Tibial nerve (tissue), 4 donors: ENCODE data around the gene GRIK4. TPM values are rescaled to one million over a fixed set of nuclear protein-coding genes. Genes with fewer than 3 reads are reported as not detected.

Source experiments
- DNase-seq, 2 donors: peaks; one replicate each; pipeline ENCODE4 v3.0.0-alpha.2; 2019; ENCODE audit warnings: low spot score in 2 of 2
- H3K27ac ChIP-seq, 4 donors: fragments of 200-600 bp; sonication (generic) in 3 of 4; one replicate each; pipeline ENCODE4 v1.5.1; 2017 to 2019; ENCODE audit warnings: mild to moderate bottlenecking in 1 of 4
- H3K27me3 ChIP-seq, 2 donors: fragments of 200-600 bp; sonication (generic) in 1 of 2; one replicate each; pipeline versions ENCODE4 v1.5.1 to v1.6.0; 2017 to 2019
- H3K36me3 ChIP-seq, 3 donors: fragments of 200-600 bp; sonication (generic); one replicate each; pipeline ENCODE4 v1.5.1; 2018 to 2019
- H3K4me1 ChIP-seq, 4 donors: fragments of 200-600 bp; sonication (generic) in 3 of 4; one replicate each; pipeline ENCODE4 v1.5.1; 2017 to 2019
- H3K4me3 ChIP-seq, 4 donors: fragments of 200-600 bp; sonication (generic) in 3 of 4; one replicate each; pipeline ENCODE4 v1.5.1; 2017 to 2019; ENCODE audit warnings: mild to moderate bottlenecking in 1 of 4, moderate library complexity in 1 of 4
- H3K9me3 ChIP-seq, 4 donors: fragments of 200-600 bp; sonication (generic) in 3 of 4; one replicate each; pipeline ENCODE4 v1.5.1; 2017 to 2019
- EP300 ChIP-seq, 2 donors: sonication (generic); formaldehyde crosslinking; IDR thresholded peaks; one replicate each; pipeline ENCODE4 v1.6.1; 2017; ENCODE audit warnings: antibody characterized with exemption in 2 of 2, mild to moderate bottlenecking in 1 of 2
- POLR2A ChIP-seq, 2 donors: fragments of 450-650 bp; IDR thresholded peaks; one replicate each; pipeline ENCODE4 v1.6.1; 2017; ENCODE audit warnings: antibody characterized with exemption in 2 of 2, mild to moderate bottlenecking in 2 of 2, moderate library complexity in 2 of 2
- WGBS, 2 donors: methylation state at CpG; one replicate each; pipeline ENCODE4 v1.1.5; 2018; 5-methylcytosine and 5-hydroxymethylcytosine counted together
- total RNA-seq, 4 donors: library from RNA; depleted of rRNA; stranded (reverse); fragments of >200 nt; gene quantifications; one replicate each; pipeline ENCODE4 v1.1.0, GENCODE V29; 2016
- TF ChIP-seq, protein P1 (sequence below), 5 experiments: fragments of 200-600 bp in 3 of 5; fragments of 450-650 bp in 2 of 5; sonication (generic) in 3 of 5; IDR thresholded peaks; one replicate each; pipeline ENCODE4 v1.5.1; 2016 to 2019; ENCODE audit warnings: antibody characterized with exemption in 5 of 5, mild to moderate bottlenecking in 3 of 5, moderate library complexity in 2 of 5

Gene GRIK4
- total RNA-seq, 4 donors from 2014 or later = 0.22 to 0.98 TPM; not detected in 2

DNA sequence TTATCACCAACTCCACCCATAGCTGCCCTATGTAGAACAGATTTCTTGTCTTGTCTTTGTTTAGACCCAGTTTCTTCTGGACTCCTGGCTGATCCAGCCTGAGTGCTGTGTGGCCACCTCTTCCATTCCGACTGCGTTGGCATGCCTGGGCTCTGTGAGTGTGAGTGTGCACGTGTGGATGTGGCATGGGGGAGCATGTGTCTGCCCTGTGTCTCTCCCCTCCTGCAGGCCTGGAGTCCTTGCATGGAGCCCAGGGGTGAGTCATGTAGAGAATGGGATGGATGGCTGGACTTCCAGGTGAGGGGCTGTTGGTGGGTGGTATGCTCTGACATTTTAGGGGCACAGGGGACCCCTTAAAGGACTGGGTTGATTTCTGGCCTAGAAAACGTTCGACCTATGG is 194.7 kb downstream of the GRIK4 start:
- Histone ChIP-seq H3K27ac (no peak overlapping the region), H3K36me3 (no peaks in the 10 kb centered on the region), H3K4me3 (no peak overlapping the region), H3K27me3 (no peaks in the 10 kb centered on the region), H3K9me3 (peaks cover 0 to 42% (median 0%) of the 10 kb centered on the region in 4 donors), H3K4me1 (peaks cover 0 to 16% (median 13%) of the 10 kb centered on the region in 4 donors)
- TF ChIP-seq EP300 (IDR thresholded peaks at IDR 0.05) (no peak), POLR2A (IDR thresholded peaks at IDR 0.05) (no peak)
- TF ChIP-seq, protein P1, sequence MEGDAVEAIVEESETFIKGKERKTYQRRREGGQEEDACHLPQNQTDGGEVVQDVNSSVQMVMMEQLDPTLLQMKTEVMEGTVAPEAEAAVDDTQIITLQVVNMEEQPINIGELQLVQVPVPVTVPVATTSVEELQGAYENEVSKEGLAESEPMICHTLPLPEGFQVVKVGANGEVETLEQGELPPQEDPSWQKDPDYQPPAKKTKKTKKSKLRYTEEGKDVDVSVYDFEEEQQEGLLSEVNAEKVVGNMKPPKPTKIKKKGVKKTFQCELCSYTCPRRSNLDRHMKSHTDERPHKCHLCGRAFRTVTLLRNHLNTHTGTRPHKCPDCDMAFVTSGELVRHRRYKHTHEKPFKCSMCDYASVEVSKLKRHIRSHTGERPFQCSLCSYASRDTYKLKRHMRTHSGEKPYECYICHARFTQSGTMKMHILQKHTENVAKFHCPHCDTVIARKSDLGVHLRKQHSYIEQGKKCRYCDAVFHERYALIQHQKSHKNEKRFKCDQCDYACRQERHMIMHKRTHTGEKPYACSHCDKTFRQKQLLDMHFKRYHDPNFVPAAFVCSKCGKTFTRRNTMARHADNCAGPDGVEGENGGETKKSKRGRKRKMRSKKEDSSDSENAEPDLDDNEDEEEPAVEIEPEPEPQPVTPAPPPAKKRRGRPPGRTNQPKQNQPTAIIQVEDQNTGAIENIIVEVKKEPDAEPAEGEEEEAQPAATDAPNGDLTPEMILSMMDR (IDR thresholded peaks at IDR 0.05) = no peak
- no peak for DNase-seq
- WGBS, 2 donors = 80 to 84% methylated on average over 5 of the region's 5 CpGs

DNA sequence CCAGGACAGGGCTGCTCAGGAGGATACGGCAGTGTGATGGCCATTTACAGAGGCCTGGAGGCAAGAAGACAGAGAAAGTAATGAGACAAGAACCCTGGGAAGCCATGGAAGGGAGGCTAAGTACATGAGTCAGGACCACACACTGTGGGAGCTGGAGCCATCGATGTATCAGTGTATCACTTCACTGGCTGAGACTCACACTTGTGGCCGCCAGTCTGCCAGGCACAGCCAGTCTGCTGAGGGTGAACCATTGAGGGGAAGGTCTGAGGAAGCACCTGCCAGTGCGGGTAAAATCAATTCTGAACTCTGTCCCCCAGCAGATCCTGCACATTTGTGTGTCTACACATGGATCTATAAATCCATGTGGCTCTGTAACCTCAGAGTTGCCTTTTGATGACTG is 195.6 kb downstream of the GRIK4 start:
- Histone ChIP-seq H3K36me3 (no peaks in the 10 kb centered on the region), H3K4me3 (no peak overlapping the region)
- WGBS, 2 donors = 86 to 91% methylated on average over 4 of the region's 4 CpGs

DNA sequence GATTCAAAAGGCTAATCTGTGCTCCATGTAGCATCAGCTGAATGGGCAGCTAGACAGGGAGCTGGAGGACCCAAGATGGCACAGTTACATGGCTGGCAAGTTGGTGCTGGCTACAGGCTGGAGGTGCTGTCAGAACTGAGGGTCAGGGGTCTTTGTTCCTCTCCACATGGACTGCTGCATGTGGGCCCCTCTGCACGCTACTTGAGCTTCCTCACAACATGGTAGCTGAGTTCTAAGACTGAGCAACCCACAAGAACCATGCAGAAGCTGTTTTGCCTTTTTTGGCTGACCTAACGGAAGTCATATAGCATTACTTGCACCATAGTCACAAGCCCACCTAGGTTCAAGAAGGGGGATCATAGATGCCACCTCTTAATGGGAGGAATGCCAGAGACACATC is 196.1 kb downstream of the GRIK4 start:
- peaks cover 0 to 30% (median 24%) of the 10 kb centered on the region in 4 donors for H3K4me1 ChIP-seq
- no peak for DNase-seq
- WGBS, 2 donors = 98 to 100% methylated on average over 2 of the region's 2 CpGs
- no peak overlapping the region for H3K4me3 ChIP-seq
- no peak overlapping the region for H3K27ac ChIP-seq
- TF ChIP-seq, protein P1 (IDR thresholded peaks at IDR 0.05) = no peak
- TF ChIP-seq POLR2A (IDR thresholded peaks at IDR 0.05) (no peak), EP300 (IDR thresholded peaks at IDR 0.05) (no peak)
- no peaks in the 10 kb centered on the region for H3K36me3 ChIP-seq
- H3K9me3 ChIP-seq = peaks cover 0 to 42% (median 0%) of the 10 kb centered on the region in 4 donors
- H3K27me3 ChIP-seq = no peaks in the 10 kb centered on the region

More for the DNA sequence above, 195.6 kb downstream of the GRIK4 start:
- TF ChIP-seq, protein P1 (IDR thresholded peaks at IDR 0.05) = no peak
- no peak for TF ChIP-seq EP300 (IDR thresholded peaks at IDR 0.05)
- no peak for TF ChIP-seq POLR2A (IDR thresholded peaks at IDR 0.05)
- Histone ChIP-seq H3K4me1 (peaks cover 0 to 24% (median 21%) of the 10 kb centered on the region in 4 donors), H3K27ac (no peak overlapping the region), H3K27me3 (no peaks in the 10 kb centered on the region), H3K9me3 (peaks cover 0 to 42% (median 0%) of the 10 kb centered on the region in 4 donors)
- DNase-seq = no peak

DNA sequence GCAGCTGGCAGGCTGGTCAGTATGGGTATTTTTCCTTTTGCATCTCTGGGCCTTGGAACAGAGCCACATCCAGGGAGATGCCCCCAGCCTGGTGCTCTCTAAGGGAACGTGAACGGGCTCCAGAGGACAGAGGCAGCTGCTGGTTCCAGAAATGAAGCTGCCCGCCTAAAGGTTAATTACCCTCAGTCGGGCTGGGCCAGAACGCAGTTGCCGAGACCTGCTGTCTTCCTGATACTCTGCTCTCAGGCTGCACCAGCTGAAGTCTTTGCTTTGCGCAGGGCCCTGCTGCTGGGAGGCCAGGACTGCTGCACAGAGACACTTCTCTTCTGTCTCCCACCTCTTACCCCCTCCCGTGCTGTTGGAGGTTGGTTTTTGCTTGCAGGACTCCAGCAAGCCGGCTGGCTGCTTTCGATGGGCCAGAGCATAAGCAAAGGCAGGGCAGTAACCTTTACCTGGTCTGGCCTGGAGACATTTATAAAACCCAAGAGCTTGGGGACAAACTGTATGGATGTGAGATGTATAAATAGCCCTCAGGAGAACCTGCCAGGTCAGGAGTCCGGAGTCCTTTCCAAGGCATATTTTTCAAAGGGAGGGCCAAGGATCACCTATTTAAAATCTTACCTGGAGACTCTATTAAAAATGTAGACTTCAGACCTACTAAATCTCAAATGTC is 197.1 kb downstream of the GRIK4 start:
- TF ChIP-seq, protein P1 (IDR thresholded peaks at IDR 0.05) = no peak
- TF ChIP-seq POLR2A (IDR thresholded peaks at IDR 0.05) (no peak), EP300 (IDR thresholded peaks at IDR 0.05) (no peak)

DNA sequence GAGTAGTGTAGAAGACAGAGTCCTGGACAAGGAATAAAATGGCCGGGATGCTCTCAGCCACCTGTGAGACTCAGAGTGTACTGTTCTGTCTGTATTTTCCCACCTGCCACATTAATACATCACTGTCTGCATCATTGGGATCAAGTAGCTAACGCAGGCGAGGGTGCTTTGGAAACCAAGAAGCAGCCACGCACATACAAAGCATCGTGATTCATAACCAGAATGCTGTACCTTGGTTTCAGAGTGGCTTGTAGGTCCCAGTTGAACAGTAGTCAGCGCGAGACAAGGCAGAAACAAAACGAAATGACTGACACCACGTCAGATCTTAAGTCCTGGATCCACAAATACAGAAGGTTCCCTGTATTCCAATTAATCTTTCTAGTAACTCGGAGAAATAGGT is 198.3 kb downstream of the GRIK4 start:
- H3K9me3 ChIP-seq = peaks cover 0 to 36% (median 0%) of the 10 kb centered on the region in 4 donors
- H3K4me1 ChIP-seq = peaks cover 0 to 35% (median 24%) of the 10 kb centered on the region in 4 donors
- no peaks in the 10 kb centered on the region for H3K36me3 ChIP-seq
- no peaks in the 10 kb centered on the region for H3K27me3 ChIP-seq
- DNase-seq = no peak
- TF ChIP-seq, protein P1 (IDR thresholded peaks at IDR 0.05) = no peak
- TF ChIP-seq POLR2A (IDR thresholded peaks at IDR 0.05) (no peak), EP300 (IDR thresholded peaks at IDR 0.05) (no peak)
- H3K4me3 ChIP-seq = no peak overlapping the region
- 70 to 72% methylated on average over 10 of the region's 10 CpGs for WGBS, 2 donors
- peak overlapping the region in 2 of 4 donors; percentile 59 to 63 for H3K27ac ChIP-seq

More for the DNA sequence above, 197.1 kb downstream of the GRIK4 start:
- peaks cover 0 to 32% (median 24%) of the 10 kb centered on the region in 4 donors for H3K4me1 ChIP-seq
- no peak for DNase-seq
- H3K36me3 ChIP-seq = no peaks in the 10 kb centered on the region
- peaks cover 0 to 42% (median 0%) of the 10 kb centered on the region in 4 donors for H3K9me3 ChIP-seq
- H3K4me3 ChIP-seq = no peak overlapping the region
- H3K27me3 ChIP-seq = no peaks in the 10 kb centered on the region
- 62 to 64% methylated on average over 11 of the region's 11 CpGs for WGBS, 2 donors
- H3K27ac ChIP-seq = no peak overlapping the region
